Epithelial cell of umbilical artery (primary cell): ENCODE data around the gene KRTAP4-2. TPM values are rescaled to one million over a fixed set of nuclear protein-coding genes. Genes with fewer than 3 reads are reported as not detected.

ENCODE experiments used
- total RNA-seq: library from RNA; depleted of rRNA; stranded (reverse); fragments of >200 nt; gene quantifications from 2 replicates; pipeline ENCODE4 v1.2.3, GENCODE V29; 2014

Gene KRTAP4-2
- total RNA-seq: not detected in 2 replicates

DNA sequence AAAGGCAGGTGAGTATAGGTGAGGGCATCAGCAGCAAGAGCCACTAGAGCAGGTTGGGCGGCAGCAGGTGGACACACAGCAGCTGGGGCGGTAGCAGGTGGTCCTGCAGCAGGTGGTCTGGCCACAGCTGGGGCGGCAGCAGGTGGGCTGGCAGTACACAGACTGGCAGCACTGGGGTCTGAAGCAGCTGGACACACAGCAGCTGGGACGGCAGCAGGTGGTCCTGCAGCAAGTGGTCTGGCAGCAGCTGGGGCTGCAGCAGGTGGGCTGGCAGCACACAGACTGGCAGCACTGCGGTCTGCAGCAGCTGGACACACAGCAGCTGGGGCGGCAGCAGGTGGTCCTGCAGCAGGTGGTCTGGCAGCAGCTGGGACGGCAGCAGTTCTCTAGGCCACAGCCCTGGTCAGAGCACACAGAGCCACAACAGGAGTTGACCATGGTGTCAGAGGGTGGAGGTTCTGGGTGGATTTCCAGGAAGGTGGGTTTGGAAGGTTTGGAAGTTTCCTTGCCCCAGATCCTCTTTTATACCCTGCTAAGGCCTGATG is at the start of gene KRTAP4-2:
Gene KRTAP4-2 (minus strand): TSS at position 495 of the 545 bp plus-strand sequence. CDS start 57 bp downstream, at position 438.

DNA sequence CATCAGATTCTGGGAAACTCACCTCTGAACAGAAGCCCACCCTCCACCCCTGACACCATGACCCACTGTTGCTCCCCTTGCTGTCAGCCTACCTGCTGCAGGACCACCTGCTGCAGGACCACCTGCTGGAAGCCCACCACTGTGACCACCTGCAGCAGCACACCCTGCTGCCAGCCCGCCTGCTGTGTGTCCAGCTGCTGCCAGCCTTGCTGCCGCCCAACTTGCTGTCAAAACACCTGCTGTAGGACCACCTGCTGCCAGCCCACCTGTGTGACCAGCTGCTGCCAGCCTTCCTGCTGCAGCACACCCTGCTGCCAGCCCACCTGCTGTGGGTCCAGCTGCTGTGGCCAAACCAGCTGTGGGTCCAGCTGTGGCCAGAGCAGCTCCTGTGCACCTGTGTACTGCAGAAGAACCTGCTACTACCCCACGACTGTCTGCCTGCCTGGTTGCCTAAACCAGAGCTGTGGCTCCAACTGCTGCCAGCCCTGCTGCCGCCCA is 48.6 kb upstream of the KRTAP4-2 start, which contains the start of gene KRTAP9-2:
Gene KRTAP9-2 (plus strand): TSS at position 51 of the 498 bp plus-strand sequence. CDS start 7 bp downstream, at position 58.

DNA sequence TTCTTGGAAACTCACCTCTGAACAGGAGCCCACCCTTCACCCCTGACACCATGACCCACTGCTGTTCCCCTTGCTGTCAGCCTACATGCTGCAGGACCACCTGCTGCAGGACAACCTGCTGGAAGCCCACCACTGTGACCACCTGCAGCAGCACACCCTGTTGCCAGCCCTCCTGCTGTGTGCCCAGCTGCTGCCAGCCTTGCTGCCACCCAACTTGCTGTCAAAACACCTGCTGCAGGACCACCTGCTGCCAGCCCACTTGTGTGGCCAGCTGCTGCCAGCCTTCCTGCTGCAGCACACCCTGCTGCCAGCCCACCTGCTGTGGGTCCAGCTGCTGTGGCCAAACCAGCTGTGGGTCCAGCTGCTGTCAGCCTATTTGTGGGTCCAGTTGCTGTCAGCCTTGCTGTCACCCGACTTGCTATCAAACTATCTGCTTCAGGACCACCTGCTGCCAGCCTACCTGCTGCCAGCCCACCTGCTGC is 11.9 kb upstream of the KRTAP4-2 start, which contains the start of gene KRTAP9-1:
Gene KRTAP9-1 (plus strand): TSS at position 51 of the 482 bp plus-strand sequence. CDS start 0 bp downstream, at position 51.

DNA sequence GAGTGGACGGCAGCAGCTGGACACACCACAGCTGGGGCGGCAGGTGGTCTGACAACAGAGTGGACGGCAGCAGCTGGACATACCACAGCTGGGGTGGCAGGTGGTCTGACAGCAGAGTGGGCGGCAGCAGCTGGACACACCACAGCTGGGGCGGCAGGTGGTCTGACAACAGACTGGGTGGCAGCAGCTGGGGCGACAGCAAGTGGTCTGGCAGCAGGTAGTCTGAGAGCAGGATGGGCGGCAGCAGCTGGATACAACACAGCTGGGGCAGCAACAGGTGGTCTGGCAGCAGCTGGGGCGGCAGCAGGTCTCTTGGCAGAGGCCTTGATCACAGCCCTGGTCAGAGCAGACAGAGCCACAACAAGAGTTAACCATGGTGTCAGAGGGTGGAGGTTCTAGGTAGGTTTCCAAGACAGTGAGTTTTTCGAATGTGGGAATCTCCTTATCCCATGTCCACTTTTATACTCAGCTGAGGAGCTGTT is 6.5 kb upstream of the KRTAP4-2 start, which contains the start of gene KRTAP4-1:
Gene KRTAP4-1 (minus strand): TSS at position 432 of the 482 bp plus-strand sequence. CDS start 57 bp downstream, at position 375.

DNA sequence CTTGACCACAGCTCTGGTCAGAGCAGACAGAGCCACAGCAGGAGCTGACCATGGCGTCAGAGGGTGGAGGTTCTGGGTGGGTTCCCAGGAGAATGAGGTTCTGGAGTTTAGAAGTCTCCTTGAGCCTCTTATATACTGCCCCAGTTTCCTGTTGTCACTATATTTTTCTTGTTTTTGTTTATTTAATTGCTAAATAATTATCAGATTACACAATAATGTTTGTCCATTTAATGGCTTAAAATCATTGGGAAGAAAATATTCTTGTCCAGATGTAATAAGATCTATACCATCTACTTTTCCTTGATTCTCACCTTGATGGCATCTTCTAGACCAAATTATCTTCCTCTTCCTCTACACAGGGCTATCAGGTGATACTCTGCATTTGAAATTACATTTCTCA is 9.9 kb downstream of the KRTAP4-2 start, which contains the start of gene KRTAP4-3:
Gene KRTAP4-3 (minus strand): TSS at position 101 of the 400 bp plus-strand sequence. CDS start 49 bp downstream, at position 52.

DNA sequence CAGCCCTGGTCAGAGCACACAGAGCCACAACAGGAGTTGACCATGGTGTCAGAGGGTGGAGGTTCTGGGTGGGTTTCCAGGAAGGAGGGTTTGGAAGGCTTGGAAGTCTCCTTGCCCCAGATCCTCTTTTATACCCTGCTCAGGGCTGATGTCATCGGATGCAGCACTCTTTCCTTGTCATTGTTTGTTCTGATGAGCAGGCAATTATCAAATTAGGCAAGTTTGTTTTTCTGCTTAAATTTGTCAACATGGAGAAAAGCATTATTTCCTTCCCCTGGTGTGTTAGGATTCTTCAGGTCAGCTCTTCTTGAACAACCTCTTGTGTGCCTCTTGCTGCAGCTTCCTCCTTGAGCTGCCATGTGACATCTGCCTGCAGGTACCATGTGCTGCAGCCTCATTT is 17.4 kb downstream of the KRTAP4-2 start, which contains the start of gene KRTAP4-4:
Gene KRTAP4-4 (minus strand): TSS at position 101 of the 400 bp plus-strand sequence. CDS start 57 bp downstream, at position 44.

DNA sequence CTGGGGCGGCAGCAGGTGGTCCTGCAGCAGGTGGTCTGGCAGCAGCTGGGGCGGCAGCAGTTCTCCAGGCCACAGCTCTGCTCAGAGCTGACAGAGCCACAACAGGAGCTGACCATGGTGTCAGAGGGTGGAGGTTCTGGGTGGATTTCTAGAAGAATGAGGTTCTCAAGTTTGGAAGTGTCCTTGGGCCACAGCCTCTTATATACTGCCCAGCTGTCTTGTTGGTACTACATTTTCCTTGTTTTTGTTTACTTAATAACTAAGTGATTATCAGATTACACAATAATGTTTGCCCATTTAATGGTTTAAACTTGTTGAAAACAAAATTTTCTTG is 28.4 kb downstream of the KRTAP4-2 start, which contains the start of gene KRTAP4-5:
Gene KRTAP4-5 (minus strand): TSS at position 174 of the 334 bp plus-strand sequence. CDS start 58 bp downstream, at position 116.

DNA sequence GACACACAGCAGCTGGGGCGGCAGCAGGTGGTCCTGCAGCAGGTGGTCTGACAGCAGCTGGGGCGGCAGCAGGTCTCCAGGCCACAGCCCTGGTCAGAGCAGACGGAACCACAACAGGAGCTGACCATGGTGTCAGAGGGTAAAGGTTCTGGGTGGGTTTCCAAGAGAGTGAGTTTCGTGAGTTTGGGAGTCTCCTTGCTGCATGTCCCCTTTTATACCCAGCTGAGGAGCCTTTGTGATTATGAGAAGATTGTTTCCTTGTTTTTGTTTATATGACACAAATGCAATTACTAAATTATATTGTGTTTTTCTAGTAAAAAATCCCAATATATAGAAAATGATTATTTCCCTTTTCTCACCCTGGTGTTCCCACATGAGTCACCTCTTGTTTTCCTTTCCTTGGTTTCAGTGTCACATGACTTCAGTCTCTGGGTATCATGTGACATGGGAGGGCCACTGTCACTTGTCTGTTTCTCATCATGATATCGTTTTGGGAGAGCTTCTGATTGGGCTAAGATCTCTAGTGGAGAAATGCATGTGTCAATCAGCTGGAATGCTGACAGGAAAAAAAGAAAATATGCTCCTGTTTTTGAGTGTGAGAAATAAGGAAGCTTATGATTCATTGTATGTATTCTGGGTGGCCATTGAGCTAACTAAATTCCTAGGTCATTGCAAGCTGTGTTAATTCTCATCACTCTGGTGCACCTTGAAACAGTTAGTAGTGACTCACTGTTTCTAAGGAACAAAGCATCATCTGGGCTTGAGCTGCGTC is 37.5 kb downstream of the KRTAP4-2 start, which contains the start of gene KRTAP4-6:
Gene KRTAP4-6 (minus strand): TSS at position 185 of the 772 bp plus-strand sequence. CDS start 57 bp downstream, at position 128.

Other genes starting within 250 kb of the KRTAP4-2 start
- not detected in 2 replicates for gene KRT23, start 240.6 kb downstream of the KRTAP4-2 start, total RNA-seq
- gene KRT39, start 211.3 kb downstream of the KRTAP4-2 start, total RNA-seq: not detected in 2 replicates
- not detected in 2 replicates for gene KRT40, start 193.9 kb downstream of the KRTAP4-2 start, total RNA-seq
- not detected in 2 replicates for gene KRTAP3-3, start 184.1 kb downstream of the KRTAP4-2 start, total RNA-seq
- gene KRTAP3-2, start 178.3 kb downstream of the KRTAP4-2 start, total RNA-seq: not detected in 2 replicates
- gene KRTAP3-1, start 169.1 kb downstream of the KRTAP4-2 start, total RNA-seq: not detected in 2 replicates
- under 0.01 and 0.46 TPM in 2 replicates for gene KRTAP1-5, start 151.0 kb downstream of the KRTAP4-2 start, total RNA-seq
- gene KRTAP1-4, start 148.0 kb downstream of the KRTAP4-2 start, total RNA-seq: not detected in 2 replicates
- not detected in 2 replicates for gene KRTAP1-3, start 143.3 kb downstream of the KRTAP4-2 start, total RNA-seq
- gene KRTAP1-1, start 136.8 kb downstream of the KRTAP4-2 start, total RNA-seq: not detected in 2 replicates
- not detected in 2 replicates for gene KRTAP2-1, start 130.9 kb downstream of the KRTAP4-2 start, total RNA-seq
- gene KRTAP2-2, start 123.0 kb downstream of the KRTAP4-2 start, total RNA-seq: not detected in 2 replicates
- not detected in 2 replicates for gene KRTAP2-3, start 118.1 kb downstream of the KRTAP4-2 start, total RNA-seq
- gene KRTAP2-4, start 112.3 kb downstream of the KRTAP4-2 start, total RNA-seq: not detected in 2 replicates
- gene KRTAP4-7, start 94.1 kb downstream of the KRTAP4-2 start, total RNA-seq: not detected in 2 replicates
- gene KRTAP4-8, start 80.1 kb downstream of the KRTAP4-2 start, total RNA-seq: not detected in 2 replicates
- gene KRTAP4-16, start 76.0 kb downstream of the KRTAP4-2 start, total RNA-seq: not detected in 2 replicates
- gene KRTAP4-9, start 72.8 kb downstream of the KRTAP4-2 start, total RNA-seq: not detected in 2 replicates
- not detected in 2 replicates for gene KRTAP4-11, start 59.8 kb downstream of the KRTAP4-2 start, total RNA-seq
- gene KRTAP4-12, start 54.0 kb downstream of the KRTAP4-2 start, total RNA-seq: not detected in 2 replicates
- gene KRTAP4-6, start 37.7 kb downstream of the KRTAP4-2 start, total RNA-seq: not detected in 2 replicates
- gene KRTAP4-5, start 28.4 kb downstream of the KRTAP4-2 start, total RNA-seq: not detected in 2 replicates
- not detected in 2 replicates for gene KRTAP4-4, start 17.5 kb downstream of the KRTAP4-2 start, total RNA-seq
- gene KRTAP4-3, start 10.0 kb downstream of the KRTAP4-2 start, total RNA-seq: not detected in 2 replicates
- not detected in 2 replicates for gene KRTAP4-1, start 6.7 kb upstream of the KRTAP4-2 start, total RNA-seq
- not detected in 2 replicates for gene KRTAP9-1, start 11.7 kb upstream of the KRTAP4-2 start, total RNA-seq
- gene KRTAP9-2, start 48.4 kb upstream of the KRTAP4-2 start, total RNA-seq: not detected in 2 replicates
- gene KRTAP9-3, start 54.2 kb upstream of the KRTAP4-2 start, total RNA-seq: not detected in 2 replicates
- gene KRTAP9-8, start 59.8 kb upstream of the KRTAP4-2 start, total RNA-seq: not detected in 2 replicates
- not detected in 2 replicates for gene KRTAP9-4, start 71.5 kb upstream of the KRTAP4-2 start, total RNA-seq
- not detected in 2 replicates for gene KRTAP9-9, start 77.2 kb upstream of the KRTAP4-2 start, total RNA-seq
- gene KRTAP9-6, start 87.2 kb upstream of the KRTAP4-2 start, total RNA-seq: not detected in 2 replicates
- not detected in 2 replicates for gene KRTAP9-7, start 97.5 kb upstream of the KRTAP4-2 start, total RNA-seq
- not detected in 2 replicates for gene KRTAP29-1, start 124.6 kb upstream of the KRTAP4-2 start, total RNA-seq
- gene KRTAP16-1, start 131.1 kb upstream of the KRTAP4-2 start, total RNA-seq: not detected in 2 replicates
- not detected in 2 replicates for gene KRTAP17-1, start 137.5 kb upstream of the KRTAP4-2 start, total RNA-seq
- not detected in 2 replicates for gene KRT33A, start 172.6 kb upstream of the KRTAP4-2 start, total RNA-seq
- gene KRT33B, start 191.6 kb upstream of the KRTAP4-2 start, total RNA-seq: not detected in 2 replicates
- gene KRT34, start 204.1 kb upstream of the KRTAP4-2 start, total RNA-seq: 0.91 TPM in 1 of 2 replicates, not detected in the other
- not detected in 2 replicates for gene KRT31, start 219.4 kb upstream of the KRTAP4-2 start, total RNA-seq
- gene KRT37, start 246.4 kb upstream of the KRTAP4-2 start, total RNA-seq: not detected in 2 replicates